ENCODE data around the gene MRPL12. TPM values are rescaled to one million over a fixed set of nuclear protein-coding genes. Genes with fewer than 3 reads are reported as not detected.

The MRPL12 gene
- total and polyA plus RNA-seq, 2 of the 13 experiments (the other 11 are each of a cell fraction or from before 2014, with no cell fraction given), result 39.1 to 94.1 TPM

DNA sequence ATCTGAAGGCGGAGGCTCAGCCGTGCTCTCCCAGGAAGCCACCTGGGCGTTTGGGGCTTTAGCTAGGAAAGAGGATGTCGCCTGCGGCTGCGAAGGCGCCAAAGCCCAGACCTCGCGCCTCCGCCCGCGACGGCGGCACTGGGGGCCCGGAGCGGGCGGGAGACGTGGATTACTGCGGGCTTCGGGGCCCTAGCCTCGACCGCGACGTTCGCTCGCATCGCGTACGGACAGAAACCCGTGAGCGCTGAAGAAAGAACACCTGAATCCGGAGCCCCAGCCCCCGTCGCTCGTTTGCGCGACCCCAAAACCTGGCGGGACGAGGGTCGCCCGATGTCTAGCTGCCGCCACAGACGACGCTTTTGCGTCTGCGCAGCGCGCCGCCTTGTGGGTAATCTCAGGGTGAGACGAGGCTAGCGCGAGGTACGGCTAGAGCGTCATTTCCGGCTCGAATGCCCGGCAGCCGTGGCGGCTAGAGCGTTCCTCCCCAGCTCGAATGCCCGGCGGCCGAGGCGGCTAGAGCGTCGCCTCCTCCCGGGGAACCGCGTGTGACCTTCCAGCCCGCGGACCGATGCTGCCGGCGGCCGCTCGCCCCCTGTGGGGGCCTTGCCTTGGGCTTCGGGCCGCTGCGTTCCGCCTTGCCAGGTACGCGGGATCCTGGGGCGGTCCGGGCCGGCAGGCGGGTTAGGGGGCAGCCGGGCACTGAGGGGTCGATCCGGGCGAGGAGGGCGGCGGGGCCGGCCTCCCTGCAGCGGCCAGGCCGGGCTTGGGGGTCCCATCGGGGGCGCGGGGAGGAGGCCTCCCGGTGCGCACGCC, at the start of gene MRPL12 (continued):
- TF ChIP-seq TMF1 (CRISPR knock-in tag; IDR thresholded peaks at IDR 0.05; ENCODE audit: low read depth) (peak; percentile 94), ZFY (CRISPR knock-in tag; IDR thresholded peaks at IDR 0.05) (peak; percentile 98), TCF7 (IDR thresholded peaks at IDR 0.05; ENCODE audit: low read depth) (no peak), ATAD3A (CRISPR knock-in tag; IDR thresholded peaks at IDR 0.05) (no peak), CAMTA2 (CRISPR knock-in tag; IDR thresholded peaks at IDR 0.05; ENCODE audit: borderline replicate concordance) (peak; percentile 95), RBAK (CRISPR knock-in tag; IDR thresholded peaks at IDR 0.05) (no peak), AKNA (CRISPR knock-in tag; IDR thresholded peaks at IDR 0.05; ENCODE audit: borderline replicate concordance) (0 out of 2 replicates have a peak, but pooled peaks have one; percentile 20), ZNF567 (CRISPR knock-in tag; IDR thresholded peaks at IDR 0.05; ENCODE audit: borderline replicate concordance) (no peak), ZNF3 (CRISPR knock-in tag; IDR thresholded peaks at IDR 0.05) (no peak), SP2 (CRISPR knock-in tag; IDR thresholded peaks at IDR 0.05) (peak; percentile 80), NCOR1 (IDR thresholded peaks at IDR 0.05; ENCODE audit: borderline replicate concordance, low read length) (no peak), HNF4G (IDR thresholded peaks at IDR 0.05; ENCODE audit: borderline replicate concordance, low read depth, low read length) (no peak), HNF4G (CRISPR knock-in tag; IDR thresholded peaks at IDR 0.05; ENCODE audit: borderline replicate concordance, low read depth) (peak; percentile 73), CREBL2 (CRISPR knock-in tag; IDR thresholded peaks at IDR 0.05; ENCODE audit: borderline replicate concordance) (peak; percentile 89; the same call in 1 of the 2 replicates), ATM (IDR thresholded peaks at IDR 0.05; ENCODE audit: borderline replicate concordance) (no peak), ZBTB38 (CRISPR knock-in tag; IDR thresholded peaks at IDR 0.05) (peak; percentile 96), IRF2 (CRISPR knock-in tag; IDR thresholded peaks at IDR 0.05) (peak; percentile 95), ZNF543 (CRISPR knock-in tag; IDR thresholded peaks at IDR 0.05) (peak; percentile 94), ZSCAN29 (CRISPR knock-in tag; conservative IDR thresholded peaks at IDR 0.05) (peak; percentile 53; the same call in 1 of the 2 replicates), ZNF569 (CRISPR knock-in tag; IDR thresholded peaks at IDR 0.05; ENCODE audit: borderline replicate concordance) (no peak)
- TF ChIP-seq, protein P1, sequence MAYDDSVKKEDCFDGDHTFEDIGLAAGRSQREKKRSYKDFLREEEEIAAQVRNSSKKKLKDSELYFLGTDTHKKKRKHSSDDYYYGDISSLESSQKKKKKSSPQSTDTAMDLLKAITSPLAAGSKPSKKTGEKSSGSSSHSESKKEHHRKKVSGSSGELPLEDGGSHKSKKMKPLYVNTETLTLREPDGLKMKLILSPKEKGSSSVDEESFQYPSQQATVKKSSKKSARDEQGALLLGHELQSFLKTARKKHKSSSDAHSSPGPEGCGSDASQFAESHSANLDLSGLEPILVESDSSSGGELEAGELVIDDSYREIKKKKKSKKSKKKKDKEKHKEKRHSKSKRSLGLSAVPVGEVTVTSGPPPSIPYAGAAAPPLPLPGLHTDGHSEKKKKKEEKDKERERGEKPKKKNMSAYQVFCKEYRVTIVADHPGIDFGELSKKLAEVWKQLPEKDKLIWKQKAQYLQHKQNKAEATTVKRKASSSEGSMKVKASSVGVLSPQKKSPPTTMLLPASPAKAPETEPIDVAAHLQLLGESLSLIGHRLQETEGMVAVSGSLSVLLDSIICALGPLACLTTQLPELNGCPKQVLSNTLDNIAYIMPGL (CRISPR knock-in tag; IDR thresholded peaks at IDR 0.05; ENCODE audit: borderline replicate concordance in 1 of 2, low read depth in 1 of 2), result peak; percentile 85 to 95; a peak in 3 of 4 replicates
- TF ChIP-seq, protein P2, sequence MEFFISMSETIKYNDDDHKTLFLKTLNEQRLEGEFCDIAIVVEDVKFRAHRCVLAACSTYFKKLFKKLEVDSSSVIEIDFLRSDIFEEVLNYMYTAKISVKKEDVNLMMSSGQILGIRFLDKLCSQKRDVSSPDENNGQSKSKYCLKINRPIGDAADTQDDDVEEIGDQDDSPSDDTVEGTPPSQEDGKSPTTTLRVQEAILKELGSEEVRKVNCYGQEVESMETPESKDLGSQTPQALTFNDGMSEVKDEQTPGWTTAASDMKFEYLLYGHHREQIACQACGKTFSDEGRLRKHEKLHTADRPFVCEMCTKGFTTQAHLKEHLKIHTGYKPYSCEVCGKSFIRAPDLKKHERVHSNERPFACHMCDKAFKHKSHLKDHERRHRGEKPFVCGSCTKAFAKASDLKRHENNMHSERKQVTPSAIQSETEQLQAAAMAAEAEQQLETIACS (CRISPR knock-in tag; IDR thresholded peaks at IDR 0.05), result peak; percentile 68; the same call in 1 of the 2 replicates

Data from HepG2 (cell line).